Fibroblast of mammary gland (primary cell): ENCODE measurements around the gene LARP1.
A peak's percentile ranks its signal among the peaks of the same experiment; 100 is the strongest.

ENCODE experiments used
- DNase-seq: peaks from one replicate; pipeline ENCODE4 v3.0.0-alpha.2; 2010; ENCODE audit warnings: low read depth
- H3K4me3 ChIP-seq: 2 replicates; pipeline ENCODE4 v1.5.1; 2011; ENCODE audit warnings: low read depth, mild to moderate bottlenecking, low read length, moderate library complexity; ENCODE audit not compliant: control insufficient read depth
- CTCF ChIP-seq: conservative IDR thresholded peaks from 2 replicates; pipeline ENCODE4 v1.5.1; 2011; ENCODE audit warnings: low read depth, low read length, inconsistent platforms; ENCODE audit not compliant: control insufficient read depth, insufficient read depth

LARP1 gene

DNA sequence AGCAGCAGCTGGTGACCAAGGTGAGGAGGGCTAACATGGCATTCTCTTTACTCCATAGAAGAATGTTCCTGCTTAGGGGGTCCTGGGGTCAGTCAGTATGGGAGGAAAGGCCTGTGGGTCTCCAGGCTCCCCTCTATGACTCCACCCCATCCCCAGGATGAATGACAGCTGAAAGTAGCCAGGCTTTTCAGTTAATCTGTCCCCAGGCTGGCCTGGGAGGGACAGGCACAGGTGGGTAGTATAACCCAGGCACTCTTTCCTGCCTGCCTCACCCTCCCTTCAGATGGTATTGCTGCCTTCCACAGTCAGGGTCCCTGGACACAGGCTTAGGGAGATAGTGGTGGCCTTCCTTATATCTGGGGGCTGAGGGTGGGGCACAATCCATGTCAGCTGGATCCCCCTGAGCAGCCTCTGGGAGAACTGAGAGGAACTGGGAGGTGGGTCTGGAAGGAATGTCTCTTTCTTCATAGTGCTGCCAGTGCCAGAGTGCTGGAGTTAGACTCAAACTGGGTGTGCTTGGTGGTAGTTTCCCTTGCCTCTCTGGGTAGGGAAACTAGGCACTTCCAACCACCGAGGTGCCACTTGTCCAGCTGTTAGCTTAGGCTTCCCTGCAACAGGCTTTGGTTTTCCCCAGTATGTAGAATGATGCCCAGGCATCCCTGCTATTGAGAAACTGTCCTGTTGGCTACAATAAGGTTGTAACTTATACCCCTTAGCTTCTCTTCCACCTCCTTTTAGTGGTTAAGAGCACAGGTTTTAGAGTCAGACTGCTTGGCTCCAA is 27.8 kb downstream of the LARP1 start:
- TF ChIP-seq CTCF, result no peak
- H3K4me3 ChIP-seq, result no peak overlapping the region
- DNase-seq, result no peak

DNA sequence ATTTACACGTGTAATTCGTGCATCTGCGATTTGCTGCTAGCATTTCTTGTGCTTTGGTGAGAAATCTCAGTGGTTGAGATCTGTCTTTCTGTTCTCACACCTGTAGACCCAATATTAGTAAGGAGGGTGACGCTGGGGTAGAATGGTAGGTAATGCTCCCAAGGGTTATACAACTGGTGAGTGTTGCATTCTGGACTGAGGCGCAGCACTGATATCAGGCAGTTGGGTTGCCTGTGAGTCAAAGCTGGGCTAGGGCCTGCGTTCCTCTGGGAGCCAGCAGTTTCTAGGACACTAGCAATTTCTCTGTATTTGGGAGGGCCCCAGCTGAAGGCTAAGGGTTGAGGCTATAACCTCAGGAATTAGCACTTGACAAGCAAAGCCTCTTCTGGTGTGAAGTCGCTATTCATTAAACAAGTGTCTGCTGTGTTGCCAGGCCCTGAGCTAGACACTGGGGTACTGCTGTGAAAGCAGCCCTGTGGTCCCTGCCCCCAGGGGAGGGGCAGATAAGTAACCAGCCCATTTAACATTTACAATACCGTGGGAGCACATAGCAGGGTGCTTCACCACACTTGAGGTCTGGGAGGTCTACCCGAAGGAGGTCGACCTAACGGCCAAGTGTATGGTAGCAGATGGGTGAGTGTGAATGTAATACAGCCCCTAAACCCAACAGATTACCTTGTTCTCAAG is 28.7 kb downstream of the LARP1 start:
- TF ChIP-seq CTCF, result no peak
- peak; percentile 41 for DNase-seq
- H3K4me3 ChIP-seq, result no peak overlapping the region

- H3K4me3 ChIP-seq, result no peak overlapping the region
- no peak for DNase-seq
- no peak for TF ChIP-seq CTCF
Measured at GRCh38 chr5:154784856-154785255, 29.7 kb downstream of the LARP1 start.

DNA sequence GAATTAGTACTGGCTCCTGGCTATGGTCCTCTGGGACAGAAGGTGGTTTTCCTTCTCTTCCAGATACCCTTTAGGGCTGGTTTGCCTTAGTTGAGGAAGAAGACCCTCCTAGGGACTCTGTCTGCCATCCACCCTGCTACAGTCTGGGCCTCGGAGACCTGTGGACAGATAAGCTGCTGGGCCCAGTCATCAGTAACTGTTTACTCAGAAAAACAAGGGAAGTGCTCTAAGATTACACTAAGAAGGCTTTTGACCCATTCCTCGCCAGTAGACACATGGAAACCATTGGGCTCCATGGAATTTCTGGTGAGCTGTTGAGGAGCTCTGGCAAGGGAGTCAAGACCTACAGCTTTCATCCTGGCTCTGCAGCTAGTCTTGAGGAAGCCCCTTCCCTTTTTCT is 31.2 kb downstream of the LARP1 start:
- no peak for TF ChIP-seq CTCF
- no peak overlapping the region for H3K4me3 ChIP-seq
- peak; percentile 22 for DNase-seq

DNA sequence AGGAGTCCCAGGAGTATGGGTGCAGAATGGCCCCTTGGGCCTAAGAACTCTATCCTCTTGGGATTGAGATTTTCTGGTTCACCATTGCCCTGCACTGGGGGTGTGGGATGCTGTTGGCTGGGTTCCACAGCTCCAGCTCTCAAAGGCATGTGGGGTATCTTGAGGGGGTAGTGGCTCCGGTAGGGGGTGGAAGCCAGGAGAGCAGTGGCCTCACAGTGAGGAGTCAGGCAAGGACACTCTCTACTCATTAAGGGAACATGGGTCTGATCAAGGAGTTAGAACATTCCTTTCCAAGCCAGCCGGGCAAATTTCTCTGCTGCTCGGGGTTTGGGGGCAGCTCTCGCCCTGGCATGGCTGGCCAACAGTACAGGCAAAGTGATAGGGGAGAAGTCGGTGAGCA is 33.0 kb downstream of the LARP1 start:
- no peak for DNase-seq
- no peak overlapping the region for H3K4me3 ChIP-seq
- TF ChIP-seq CTCF, result no peak

DNA sequence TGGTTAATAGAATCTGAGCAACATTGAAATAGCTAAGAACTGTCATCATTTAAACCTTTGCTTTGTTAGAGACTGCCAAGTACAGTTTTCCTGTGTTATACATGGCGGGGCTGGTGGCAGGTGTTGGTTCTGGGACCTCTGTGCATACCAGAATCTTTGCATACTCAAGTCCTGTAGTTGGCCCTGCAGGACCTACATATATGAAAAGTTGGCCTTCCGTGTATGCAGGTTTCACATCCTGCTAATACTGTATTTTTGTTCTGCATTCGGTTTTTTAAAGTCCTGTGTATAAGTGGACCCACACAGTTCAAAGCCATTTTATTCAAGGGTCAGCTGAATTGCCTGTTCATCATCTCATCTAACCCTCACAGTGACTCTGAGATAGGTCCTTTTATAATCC is 36.4 kb downstream of the LARP1 start:
- no peak for TF ChIP-seq CTCF
- no peak for DNase-seq
- no peak overlapping the region for H3K4me3 ChIP-seq
